Spleen (tissue), 7 donors: ENCODE measurements around the gene COL16A1.

Experiments used
- POLR2A ChIP-seq, 3 donors: fragments of 450-650 bp; IDR thresholded peaks; one replicate each; pipeline ENCODE4 v1.5.1; 2017; ENCODE audit warnings: antibody characterized with exemption in 3 of 3, mild to moderate bottlenecking in 1 of 3
- POLR2AphosphoS5 ChIP-seq, 3 donors: sonication (generic); formaldehyde crosslinking; IDR thresholded peaks; one replicate each; pipeline ENCODE4 v1.5.1; 2017; ENCODE audit warnings: antibody characterized with exemption in 3 of 3
- TF ChIP-seq, protein P1 (sequence below), 11 experiments: fragments of 200-600 bp in 7 of 11; fragments of 450-650 bp in 4 of 11; sonication (generic) in 4 of 11; IDR thresholded peaks in 8 of 11; conservative IDR thresholded peaks in 3 of 11; 1 replicate in 7 of 11; 2 replicates in 4 of 11; pipeline versions ENCODE4 v1.4.0 to v1.8.0; 2016 to 2021; ENCODE audit warnings: antibody characterized with exemption in 11 of 11, inconsistent platforms in 4 of 11, mild to moderate bottlenecking in 1 of 11
- donor health status: DM: no; HTN: no; CAD: no; lungs with moderate emphysema.
- donor health status: DM: no; HTN: no; CAD: no.
- donor health status: DM: no; HTN: no; CAD: no.

DNA sequence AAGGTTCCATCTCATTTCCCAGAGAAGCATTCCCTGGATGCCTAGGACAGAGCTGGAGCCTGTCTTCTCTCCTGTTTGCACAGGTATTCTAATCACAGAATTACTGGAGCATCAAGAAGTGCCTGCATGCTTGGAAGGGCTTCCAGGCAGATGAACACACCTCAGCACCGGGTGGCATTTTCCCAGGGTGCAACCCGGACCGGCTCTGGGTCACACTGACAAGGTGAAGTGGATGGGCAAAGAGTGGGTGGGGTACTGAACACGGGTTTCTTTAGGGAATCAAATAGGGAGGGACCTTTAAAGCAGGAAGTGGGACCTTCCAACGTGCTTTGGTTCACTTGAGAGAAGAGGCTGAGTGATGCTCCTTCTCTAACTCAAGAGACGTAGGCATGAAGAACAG is 52.1 kb downstream of the COL16A1 start:
- TF ChIP-seq, protein P1, sequence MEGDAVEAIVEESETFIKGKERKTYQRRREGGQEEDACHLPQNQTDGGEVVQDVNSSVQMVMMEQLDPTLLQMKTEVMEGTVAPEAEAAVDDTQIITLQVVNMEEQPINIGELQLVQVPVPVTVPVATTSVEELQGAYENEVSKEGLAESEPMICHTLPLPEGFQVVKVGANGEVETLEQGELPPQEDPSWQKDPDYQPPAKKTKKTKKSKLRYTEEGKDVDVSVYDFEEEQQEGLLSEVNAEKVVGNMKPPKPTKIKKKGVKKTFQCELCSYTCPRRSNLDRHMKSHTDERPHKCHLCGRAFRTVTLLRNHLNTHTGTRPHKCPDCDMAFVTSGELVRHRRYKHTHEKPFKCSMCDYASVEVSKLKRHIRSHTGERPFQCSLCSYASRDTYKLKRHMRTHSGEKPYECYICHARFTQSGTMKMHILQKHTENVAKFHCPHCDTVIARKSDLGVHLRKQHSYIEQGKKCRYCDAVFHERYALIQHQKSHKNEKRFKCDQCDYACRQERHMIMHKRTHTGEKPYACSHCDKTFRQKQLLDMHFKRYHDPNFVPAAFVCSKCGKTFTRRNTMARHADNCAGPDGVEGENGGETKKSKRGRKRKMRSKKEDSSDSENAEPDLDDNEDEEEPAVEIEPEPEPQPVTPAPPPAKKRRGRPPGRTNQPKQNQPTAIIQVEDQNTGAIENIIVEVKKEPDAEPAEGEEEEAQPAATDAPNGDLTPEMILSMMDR (IDR thresholded peaks at IDR 0.05 in 8 of 11, conservative IDR thresholded peaks at IDR 0.05 in 3 of 11): no peak
- TF ChIP-seq POLR2A (IDR thresholded peaks at IDR 0.05) (no peak), POLR2AphosphoS5 (IDR thresholded peaks at IDR 0.05) (no peak)
